Mucosa of gallbladder (tissue), 1 donor: Measurements from ENCODE around the gene CEP85L. TPM values are rescaled to one million over a fixed set of nuclear protein-coding genes. Genes with fewer than 3 reads are reported as not detected.
"Not testable (repeated sequence)": the region's sequence is repeated elsewhere in the genome, so short reads cannot be mapped to it uniquely, and the experiment has no call there.

Experiments
- DNase-seq: peaks from one replicate; pipeline ENCODE4 v3.0.0-alpha.2; 2020; ENCODE audit warnings: low spot score
- total RNA-seq: library from RNA; stranded (reverse); gene quantifications from one replicate; pipeline ENCODE4 v1.2.1, GENCODE V29; 2021
- donor health status: DM: no; HTN: no; CAD: no.

The CEP85L gene
- total RNA-seq, 1 donor from 2014 or later, result 9.7 TPM

GRCh38 chr6:118500130-118501015, 151.0 kb downstream of the CEP85L start:
- DNase-seq, result no peak

GRCh38 chr6:118495485-118496280, 155.7 kb downstream of the CEP85L start:
- no peak for DNase-seq

- DNase-seq, result no peak
Observed at GRCh38 chr6:118494091-118494490, 157.3 kb downstream of the CEP85L start.

- DNase-seq, result no peak
Observed at GRCh38 chr6:118489990-118490389, 161.4 kb downstream of the CEP85L start.

GRCh38 chr6:118488631-118489030, 162.8 kb downstream of the CEP85L start:
- DNase-seq, result no peak

- DNase-seq, result no peak
Observed at GRCh38 chr6:118485601-118486550, 165.5 kb downstream of the CEP85L start.

- DNase-seq, result no peak
Observed at GRCh38 chr6:118476551-118476950, 174.8 kb downstream of the CEP85L start.

GRCh38 chr6:118473266-118473665, 178.1 kb downstream of the CEP85L start:
- DNase-seq, result no peak

GRCh38 chr6:118469468-118469867, 181.9 kb downstream of the CEP85L start:
- no peak for DNase-seq

GRCh38 chr6:118468682-118469465, 182.5 kb downstream of the CEP85L start:
- DNase-seq, result peak; percentile 13

- DNase-seq, result no peak
Observed at GRCh38 chr6:118467181-118467580, 184.2 kb downstream of the CEP85L start.

- DNase-seq, result no peak
Observed at GRCh38 chr6:118464620-118465019, 186.8 kb downstream of the CEP85L start.

GRCh38 chr6:118460958-118461470, 190.4 kb downstream of the CEP85L start:
- DNase-seq, result no peak

GRCh38 chr6:118456982-118457381, 194.4 kb downstream of the CEP85L start:
- DNase-seq, result no peak

GRCh38 chr6:118451839-118452238, 199.6 kb downstream of the CEP85L start:
- no peak for DNase-seq

GRCh38 chr6:118444796-118445195, 206.6 kb downstream of the CEP85L start:
- DNase-seq, result no peak

- DNase-seq, result no peak
Observed at GRCh38 chr6:118436482-118436881, 214.9 kb downstream of the CEP85L start.

- not testable (repeated sequence) for DNase-seq
Observed at GRCh38 chr6:118434147-118434546, 217.2 kb downstream of the CEP85L start.

GRCh38 chr6:118421312-118421711, 230.1 kb downstream of the CEP85L start:
- not testable (repeated sequence) for DNase-seq
